Adrenal gland (tissue), 19 donors: ENCODE data around the gene CDKL1. TPM values are rescaled to one million over a fixed set of nuclear protein-coding genes. Genes with fewer than 3 reads are reported as not detected.

Experiments used
- DNase-seq, 7 donors: peaks; one replicate each; pipeline ENCODE4 v3.0.0-alpha.2; 2019 to 2020
- H3K27ac ChIP-seq, 5 donors: fragments of 200-600 bp; sonication (generic) in 4 of 5; 1 replicate in 3 of 5; 2 replicates in 2 of 5; pipeline versions ENCODE4 v1.5.1 to v1.8.0; 2016 to 2020; ENCODE audit warnings: mild to moderate bottlenecking in 1 of 5
- H3K27me3 ChIP-seq: fragments of 200-600 bp; 2 replicates; pipeline ENCODE4 v1.8.0; 2021
- H3K36me3 ChIP-seq, 2 donors: fragments of 200-600 bp; replicated peaks in 1 of 2; 1 replicate in 1 of 2; 2 replicates in 1 of 2; pipeline versions ENCODE4 v1.5.1 to v1.8.0; 2018 to 2022
- H3K4me1 ChIP-seq, 2 donors: fragments of 200-600 bp; replicated peaks in 1 of 2; 1 replicate in 1 of 2; 2 replicates in 1 of 2; pipeline versions ENCODE4 v1.5.1 to v1.8.0; 2018 to 2021
- H3K4me3 ChIP-seq, 4 donors: fragments of 200-600 bp; sonication (generic) in 3 of 4; one replicate each; pipeline ENCODE4 v1.5.1; 2016 to 2018
- H3K9me3 ChIP-seq, 3 donors: fragments of 200-600 bp; sonication (generic) in 1 of 3; replicated peaks in 1 of 3; 1 replicate in 2 of 3; 2 replicates in 1 of 3; pipeline versions ENCODE4 v1.5.1 to v1.8.0; 2016 to 2021
- CTCF ChIP-seq, 6 experiments: fragments of 450-650 bp in 4 of 6; fragments of 200-600 bp in 2 of 6; sonication (generic) in 1 of 6; IDR thresholded peaks; 1 replicate in 5 of 6; 2 replicates in 1 of 6; pipeline versions ENCODE4 v1.5.1 to v1.8.0; 2016 to 2021; ENCODE audit warnings: antibody characterized with exemption in 6 of 6, mild to moderate bottlenecking in 2 of 6, moderate library complexity in 1 of 6
- POLR2A ChIP-seq, 2 donors: fragments of 450-650 bp; IDR thresholded peaks; one replicate each; pipeline ENCODE4 v1.6.1; 2017; ENCODE audit warnings: antibody characterized with exemption in 2 of 2, mild to moderate bottlenecking in 2 of 2, moderate library complexity in 1 of 2
- WGBS, 4 donors: extraction: QIAGEN DNeasy Blood & Tissue Kit in 2 of 4; methylation state at CpG; one replicate each; pipeline versions ENCODE4 v1.1.5 to v1.1.7; 2013 to 2017; 5-methylcytosine and 5-hydroxymethylcytosine counted together
- intact Hi-C, 2 donors: fragments of 100-400 bp; cut with DNase I; formaldehyde crosslinking; loops; one replicate each; pipeline versions ENCODE4 v1.14.1 to v1.15.0; 2022 to 2023
- long read RNA-seq, 10 donors: library from polyadenylated mRNA in 3 of 10; unstranded in 2 of 10; stranded (forward) in 1 of 10; transcript quantifications; one replicate each; pipeline ENCODE4 v2.0.0 and lab custom pipeline, GENCODE V29; 2021 to 2026
- polyA plus RNA-seq, 3 donors: library from polyadenylated mRNA; stranded (reverse); fragments of 200-250 nt in 2 of 3; fragments of 350-450 nt in 1 of 3; fragmentation: Illumina TruSeq in 1 of 3; extraction: RNeasy Lipid Tissue Mini Kit (QIAGEN cat#74804) in 1 of 3; gene quantifications; one replicate each; pipeline ENCODE4 v1.2.3, GENCODE V29; 2013 to 2014
- total RNA-seq, 9 donors: library from RNA; depleted of rRNA in 4 of 9; stranded (reverse); fragments of >200 nt in 4 of 9; fragments of 120-200 nt in 1 of 9; fragmentation: NEBNext Ultra II Directional in 1 of 9; extraction: Animal tissue kit (Norgen Biotek cat#: 25700) in 1 of 9; gene quantifications; one replicate each; pipeline versions ENCODE4 v1.1.0 to v1.2.4, GENCODE V29; 2013 to 2023
- donor health status: healthy with polysubstance abuse.
- donor health status: Bipolar disorder and iron deficiency.
- donor health status: DM: yes; HTN: yes; CAD: no.
- donor health status: DM: no; HTN: no; CAD: no.
- donor health status: DM: no; HTN: no; CAD: no.
- donor health status: DM: yes; HTN: yes; CAD: no.

The CDKL1 gene
- total RNA-seq (10 to 100 TPM in 4 of 9 donors, 1 to 10 TPM in 5; 1.8 to 17.2 (median 8.1) TPM), polyA plus RNA-seq (1 to 10 TPM; 1.5 to 8.3 (median 3.1) TPM)
- long read RNA-seq, donor 1: 0 reads
- long read RNA-seq, donor 2, partial matches to known transcripts: 0 of 6 reads
- long read RNA-seq, donor 2, other reads (novel, unspliced or antisense): 0 of 6 reads
- long read RNA-seq, donor 3: 0 reads
- long read RNA-seq, donor 4, partial matches to known transcripts: 0 of 2 reads
- long read RNA-seq, donor 4, other reads (novel, unspliced or antisense): 1 of 2 reads
- long read RNA-seq, donor 5, partial matches to known transcripts: 0 of 4 reads
- long read RNA-seq, donor 5, other reads (novel, unspliced or antisense): 4 of 4 reads
- long read RNA-seq, donor 6, partial matches to known transcripts: 1 of 4 reads
- long read RNA-seq, donor 6, other reads (novel, unspliced or antisense): 3 of 4 reads
- long read RNA-seq, donor 7, partial matches to known transcripts: 0 of 2 reads
- long read RNA-seq, donor 7, other reads (novel, unspliced or antisense): 0 of 2 reads
- long read RNA-seq, donor 8, partial matches to known transcripts: 0 of 1 reads
- long read RNA-seq, donor 8, other reads (novel, unspliced or antisense): 0 of 1 reads
- long read RNA-seq, donor 9, partial matches to known transcripts: 5 of 15 reads
- long read RNA-seq, donor 9, other reads (novel, unspliced or antisense): 8 of 15 reads
- long read RNA-seq, donor 10, partial matches to known transcripts: 0 of 3 reads
- long read RNA-seq, donor 10, other reads (novel, unspliced or antisense): 0 of 3 reads

GRCh38 chr14:50396631-50397389 lies at the start of gene CDKL1:
TSS of gene CDKL1 (minus strand) at chr14:50396881. CDS start at chr14:50395868, 1,013 bp downstream.
- TF ChIP-seq CTCF (IDR thresholded peaks at IDR 0.05) (no peak), POLR2A (IDR thresholded peaks at IDR 0.05) (peak in 1 of 2 donors; percentile 54)
- no peaks in the 10 kb centered on the region for H3K36me3 ChIP-seq
- intact Hi-C loops: loop anchor here in 1 of 2 donors (10.0 kb wide), 1 partner anchor 72 kb away; no protein-coding TSS in a partner anchor
- H3K9me3 ChIP-seq: no peaks in the 10 kb centered on the region
- peaks cover 0 to 5% of the 10 kb centered on the region in 2 donors for H3K4me1 ChIP-seq
- peak; percentile 63 to 74 (median 70) for DNase-seq
- 0 to 1% (median 0%) methylated on average over 6 to 77 of the region's 77 CpGs for WGBS, 4 donors
- H3K27me3 ChIP-seq: no peaks in the 10 kb centered on the region
- peak within 1 kb of the TSS in 4 of 5 donors; percentile 78 to 90 (median 80) for H3K27ac ChIP-seq
- peak within 1 kb of the TSS; percentile 19 to 83 (median 40) for H3K4me3 ChIP-seq

GRCh38 chr14:50434528-50434927 lies 37.8 kb upstream of the CDKL1 start:
- Histone ChIP-seq H3K27me3 (no peaks in the 10 kb centered on the region), H3K9me3 (no peaks in the 10 kb centered on the region), H3K36me3 (peaks cover 0 to 11% of the 10 kb centered on the region in 2 donors), H3K4me3 (no peak overlapping the region), H3K27ac (no peak overlapping the region), H3K4me1 (no peaks in the 10 kb centered on the region)
- no peak for TF ChIP-seq CTCF (IDR thresholded peaks at IDR 0.05)
- TF ChIP-seq POLR2A (IDR thresholded peaks at IDR 0.05): no peak
- intact Hi-C loops: no loop called here
- no peak for DNase-seq

GRCh38 chr14:50432131-50432530 lies 35.5 kb upstream of the CDKL1 start:
- no peaks in the 10 kb centered on the region for H3K27me3 ChIP-seq
- H3K4me1 ChIP-seq: no peaks in the 10 kb centered on the region
- intact Hi-C loops: no loop called here
- TF ChIP-seq POLR2A (IDR thresholded peaks at IDR 0.05) (no peak), CTCF (IDR thresholded peaks at IDR 0.05) (no peak)
- no peak overlapping the region for H3K27ac ChIP-seq
- no peak for DNase-seq
- no peak overlapping the region for H3K4me3 ChIP-seq
- H3K9me3 ChIP-seq: no peaks in the 10 kb centered on the region
- peaks cover 0 to 3% of the 10 kb centered on the region in 2 donors for H3K36me3 ChIP-seq
- WGBS, 4 donors: 96 to 100% (median 98%) methylated on average over 1 of the region's 1 CpG

GRCh38 chr14:50425816-50426215 lies 29.1 kb upstream of the CDKL1 start:
- Histone ChIP-seq H3K27ac (no peak overlapping the region), H3K4me1 (no peaks in the 10 kb centered on the region), H3K27me3 (no peaks in the 10 kb centered on the region), H3K36me3 (peaks cover 0 to 23% of the 10 kb centered on the region in 2 donors), H3K9me3 (no peaks in the 10 kb centered on the region), H3K4me3 (no peak overlapping the region)
- no peak for DNase-seq
- TF ChIP-seq CTCF (IDR thresholded peaks at IDR 0.05) (no peak), POLR2A (IDR thresholded peaks at IDR 0.05) (no peak)
- intact Hi-C loops: no loop called here
- WGBS, 4 donors: 73 to 82% (median 78%) methylated on average over 3 of the region's 3 CpGs
